GM20000 (cell line): ENCODE results near the gene CASQ1.

Experiments used
- DNase-seq: peaks from one replicate; pipeline ENCODE4 v3.0.0; 2012; ENCODE audit warnings: low spot score
- CTCF ChIP-seq: IDR thresholded peaks from 2 replicates; pipeline ENCODE4 v1.5.1; 2012; ENCODE audit warnings: mild to moderate bottlenecking, control low read depth; ENCODE audit errors: extremely low read depth, missing control alignments

Gene CASQ1

GRCh38 chr1:160161965-160162705 is 28.2 kb upstream of the CASQ1 start:
- peak; percentile 65 for TF ChIP-seq CTCF
- DNase-seq, result peak; percentile 48

- no peak for DNase-seq
Observed at GRCh38 chr1:160162931-160163330, 27.4 kb upstream of the CASQ1 start.

GRCh38 chr1:160163615-160164014 is 26.8 kb upstream of the CASQ1 start:
- no peak for TF ChIP-seq CTCF
- no peak for DNase-seq

More at GRCh38 chr1:160162931-160163330, 27.4 kb upstream of the CASQ1 start:
- no peak for TF ChIP-seq CTCF

GRCh38 chr1:160164121-160164520 is 26.3 kb upstream of the CASQ1 start:
- TF ChIP-seq CTCF, result no peak
- no peak for DNase-seq

GRCh38 chr1:160166166-160166868 is 24.1 kb upstream of the CASQ1 start:
- no peak for TF ChIP-seq CTCF
- DNase-seq, result no peak

GRCh38 chr1:160167056-160167455 is 23.3 kb upstream of the CASQ1 start:
- DNase-seq, result no peak
- no peak for TF ChIP-seq CTCF

- DNase-seq, result no peak
- no peak for TF ChIP-seq CTCF
Observed at GRCh38 chr1:160167580-160167979, 22.8 kb upstream of the CASQ1 start.
